Measurements from ENCODE around the gene STARD4. TPM values are rescaled to one million over a fixed set of nuclear protein-coding genes. Genes with fewer than 3 reads are reported as not detected.

STARD4 gene, protein sequence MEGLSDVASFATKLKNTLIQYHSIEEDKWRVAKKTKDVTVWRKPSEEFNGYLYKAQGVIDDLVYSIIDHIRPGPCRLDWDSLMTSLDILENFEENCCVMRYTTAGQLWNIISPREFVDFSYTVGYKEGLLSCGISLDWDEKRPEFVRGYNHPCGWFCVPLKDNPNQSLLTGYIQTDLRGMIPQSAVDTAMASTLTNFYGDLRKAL
- total RNA-seq (ENCODE audit: low replicate concordance): 35.0 and 46.0 TPM in 2 replicates

DNA sequence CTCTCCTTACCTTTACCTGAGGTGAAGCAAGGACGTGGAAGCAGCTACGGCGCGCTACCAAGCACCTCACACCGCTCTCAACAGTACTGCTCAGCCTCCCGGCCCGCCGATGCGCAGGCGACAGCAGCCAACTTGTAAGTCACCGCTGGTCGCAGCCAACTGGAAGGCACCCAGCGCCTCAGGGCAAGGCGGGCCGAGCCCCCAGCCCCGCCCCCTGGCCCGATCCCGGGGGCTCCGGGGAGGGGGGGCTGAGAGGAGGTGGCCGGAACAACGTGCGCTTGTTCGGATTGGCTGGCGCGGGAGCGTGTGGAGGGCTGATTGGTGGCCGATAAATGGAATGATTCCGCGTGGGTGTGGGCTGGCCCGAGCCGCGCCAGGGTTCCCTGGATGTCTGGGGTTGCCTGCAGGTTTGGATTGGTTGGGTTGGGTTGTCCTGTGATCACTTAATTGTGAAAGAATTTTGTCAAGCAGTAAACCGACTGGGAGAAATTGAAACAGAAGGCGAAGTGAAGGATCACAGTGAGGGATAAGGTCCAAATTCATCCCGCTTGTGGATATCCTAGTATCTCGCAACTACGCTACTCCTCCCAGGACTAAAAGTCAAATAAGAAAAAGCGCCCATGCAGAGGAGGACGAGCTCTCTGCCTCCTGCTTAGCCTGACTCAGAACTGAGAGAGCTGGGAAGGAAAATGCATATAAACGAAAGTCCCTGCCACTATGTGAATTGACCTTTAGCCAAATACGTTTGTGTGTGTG lies at the start of gene STARD4:
TSS of gene STARD4 (minus strand) at position 161 of the 756 bp plus-strand sequence. CDS start 5,102 bp downstream, outside the sequence.

Other genes starting within 250 kb of the STARD4 start
- gene NREP, start 244.7 kb upstream of the STARD4 start, total RNA-seq (ENCODE audit: low replicate concordance): 36.0 and 39.4 TPM in 2 replicates